ENCODE data around the gene ATRX.
A peak's percentile ranks its signal among the peaks of the same experiment; 100 is the strongest.
"Not testable (repeated sequence)": the region's sequence is repeated elsewhere in the genome, so short reads cannot be mapped to it uniquely, and the experiment has no call there.

The ATRX gene

GRCh38 chrX:77785486-77786364, at the start of gene ATRX:
TSS of gene ATRX (minus strand) at chrX:77786216. CDS start at chrX:77786001, 215 bp downstream.
- DNase-seq (ENCODE audit: low read depth in 2 of 2) = peak; percentile 46 to 51

- not testable (repeated sequence) for DNase-seq (ENCODE audit: low read depth in 2 of 2)
Measured at GRCh38 chrX:77831544-77831943, 45.5 kb upstream of the ATRX start.

- DNase-seq (ENCODE audit: low read depth in 2 of 2) = not testable (repeated sequence)
Measured at GRCh38 chrX:77821989-77822388, 36.0 kb upstream of the ATRX start.

GRCh38 chrX:77820091-77820727, 34.2 kb upstream of the ATRX start:
- DNase-seq (ENCODE audit: low read depth in 2 of 2) = no peak

GRCh38 chrX:77814210-77814609, 28.2 kb upstream of the ATRX start:
- no peak for DNase-seq (ENCODE audit: low read depth in 2 of 2)

GRCh38 chrX:77802201-77802600, 16.2 kb upstream of the ATRX start:
- DNase-seq (ENCODE audit: low read depth in 2 of 2) = no peak

GRCh38 chrX:77795124-77795523, 9.1 kb upstream of the ATRX start:
- DNase-seq (ENCODE audit: low read depth in 2 of 2) = no peak

GRCh38 chrX:77793946-77794345, 7.9 kb upstream of the ATRX start:
- no peak for DNase-seq (ENCODE audit: low read depth in 2 of 2)

- DNase-seq (ENCODE audit: low read depth in 2 of 2) = no peak
Measured at GRCh38 chrX:77788050-77788449, 2.0 kb upstream of the ATRX start.

GRCh38 chrX:77786365-77786680, 307 bp upstream of the ATRX start:
- DNase-seq (ENCODE audit: low read depth in 2 of 2) = no peak

GRCh38 chrX:77779695-77780094, 6.3 kb downstream of the ATRX start:
- DNase-seq (ENCODE audit: low read depth in 2 of 2) = no peak

GRCh38 chrX:77776659-77777058, 9.4 kb downstream of the ATRX start:
- DNase-seq (ENCODE audit: low read depth in 2 of 2) = no peak

- DNase-seq (ENCODE audit: low read depth in 2 of 2) = no peak
Measured at GRCh38 chrX:77771601-77772000, 14.4 kb downstream of the ATRX start.

GRCh38 chrX:77768787-77769186, 17.2 kb downstream of the ATRX start:
- DNase-seq (ENCODE audit: low read depth in 2 of 2) = no peak

GRCh38 chrX:77766212-77766611, 19.8 kb downstream of the ATRX start:
- DNase-seq (ENCODE audit: low read depth in 2 of 2) = not testable (repeated sequence)

- no peak for DNase-seq (ENCODE audit: low read depth in 2 of 2)
Measured at GRCh38 chrX:77755561-77755960, 30.5 kb downstream of the ATRX start.

GRCh38 chrX:77753942-77754341, 32.1 kb downstream of the ATRX start:
- not testable (repeated sequence) for DNase-seq (ENCODE audit: low read depth in 2 of 2)

GRCh38 chrX:77749695-77750094, 36.3 kb downstream of the ATRX start:
- peak; percentile 1 to 8 for DNase-seq (ENCODE audit: low read depth in 2 of 2)

- no peak for DNase-seq (ENCODE audit: low read depth in 2 of 2)
Measured at GRCh38 chrX:77743720-77744119, 42.3 kb downstream of the ATRX start.

- no peak for DNase-seq (ENCODE audit: low read depth in 2 of 2)
Measured at GRCh38 chrX:77742788-77743476, 43.1 kb downstream of the ATRX start.

- DNase-seq (ENCODE audit: low read depth in 2 of 2) = no peak
Measured at GRCh38 chrX:77740376-77740905, 45.6 kb downstream of the ATRX start.

- no peak for DNase-seq (ENCODE audit: low read depth in 2 of 2)
Measured at GRCh38 chrX:77733342-77733741, 52.7 kb downstream of the ATRX start.
